Mesodermal cell (in vitro differentiated cells): ENCODE measurements around the gene JUN.

Source experiments
- H3K27ac ChIP-seq: 2 replicates; pipeline ENCODE4 v1.7.0; 2013; ENCODE audit warnings: mild to moderate bottlenecking, low read depth, low read length, moderate library complexity; ENCODE audit not compliant: severe bottlenecking
- H3K36me3 ChIP-seq: 2 replicates; pipeline ENCODE4 v1.7.1; 2013; ENCODE audit warnings: mild to moderate bottlenecking, low read length, moderate library complexity; ENCODE audit not compliant: control insufficient read depth, insufficient read depth
- H3K4me1 ChIP-seq: one replicate; pipeline ENCODE4 v1.7.1; 2013; ENCODE audit warnings: mild to moderate bottlenecking, low read length; ENCODE audit not compliant: insufficient read depth, control insufficient read depth, poor library complexity, severe bottlenecking
- H3K4me3 ChIP-seq: 2 replicates; pipeline ENCODE4 v1.7.0; 2013; ENCODE audit warnings: low read length, control low read depth, mild to moderate bottlenecking; ENCODE audit not compliant: insufficient read depth, poor library complexity, severe bottlenecking; ENCODE audit errors: extremely low read depth
- H3K9me3 ChIP-seq: 2 replicates; pipeline ENCODE4 v1.7.1; 2013; ENCODE audit warnings: mild to moderate bottlenecking, low read length, moderate library complexity; ENCODE audit not compliant: control insufficient read depth
- WGBS, 2 experiments: methylation state at CpG; one replicate each; pipeline ENCODE4 v1.1.5; 2013; ENCODE audit warnings: missing lambda C conversion rate in 2 of 2; ENCODE audit not compliant: insufficient coverage in 2 of 2; 5-methylcytosine and 5-hydroxymethylcytosine counted together

The JUN gene

DNA sequence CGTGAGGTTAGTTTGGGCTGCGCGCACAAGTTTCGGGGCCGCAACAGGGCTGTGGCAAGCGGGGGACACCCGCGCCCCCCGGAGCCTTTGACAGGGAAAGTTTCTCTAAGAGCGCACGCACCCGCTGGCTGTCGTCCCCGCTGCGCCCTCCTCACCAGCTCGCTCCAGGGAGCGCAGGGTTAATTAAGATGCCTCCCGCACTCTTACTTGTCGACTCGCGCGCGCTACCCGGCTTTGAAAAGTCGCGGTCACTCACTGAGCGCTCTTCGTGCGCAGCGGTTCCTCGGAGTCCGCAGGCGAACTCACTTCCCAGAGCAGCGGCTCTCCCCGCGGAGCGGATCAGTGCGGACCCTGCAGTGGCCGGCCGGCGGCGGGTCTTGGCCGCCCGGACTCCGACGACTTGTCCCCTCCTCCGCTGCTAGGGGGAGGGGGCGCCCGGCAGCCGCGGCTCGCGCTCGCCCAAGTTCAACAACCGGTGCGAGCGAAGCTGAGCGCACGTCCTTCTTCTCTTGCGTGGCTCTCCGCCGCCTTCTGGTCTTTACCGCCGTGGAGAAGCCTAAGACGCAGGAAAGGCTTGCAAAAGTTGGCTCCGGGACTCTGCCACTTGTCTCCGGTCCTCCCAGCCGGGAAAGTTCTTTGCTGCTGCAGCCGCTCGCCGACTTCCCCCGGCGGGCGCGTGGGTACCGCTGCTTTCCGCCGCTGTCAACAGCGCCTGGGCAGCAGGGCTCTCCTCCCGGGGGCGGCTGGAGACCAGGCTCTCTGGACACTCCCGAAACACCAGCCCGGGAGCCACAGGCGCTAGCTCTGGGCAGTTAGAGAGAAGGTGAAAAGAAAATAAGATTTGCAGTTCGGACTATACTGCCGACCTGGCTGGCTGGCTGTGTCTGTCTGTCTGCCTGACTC lies 506 bp downstream of the JUN start:
- Histone ChIP-seq H3K4me3 (peak overlapping the region; percentile 86), H3K36me3 (peaks cover 16% of the 10 kb centered on the region), H3K9me3 (peaks cover 6% of the 10 kb centered on the region), H3K4me1 (peaks cover 4% of the 10 kb centered on the region), H3K27ac (peak overlapping the region; percentile 97)
- 0% methylated on average over 65 to 80 of the region's 86 CpGs for WGBS, 2 experiments

GRCh38 chr1:58782178-58783089 lies 1.4 kb downstream of the JUN start:
- 0 to 1% methylated on average over 73 to 77 of the region's 82 CpGs for WGBS, 2 experiments
- H3K9me3 ChIP-seq = no peaks in the 10 kb centered on the region
- peaks cover 4% of the 10 kb centered on the region for H3K4me1 ChIP-seq
- H3K36me3 ChIP-seq = peaks cover 16% of the 10 kb centered on the region
- H3K27ac ChIP-seq = peak overlapping the region; percentile 97
- H3K4me3 ChIP-seq = peak overlapping the region; percentile 86

GRCh38 chr1:58781541-58782177 lies 2.2 kb downstream of the JUN start:
- H3K9me3 ChIP-seq = no peaks in the 10 kb centered on the region
- no peak overlapping the region for H3K27ac ChIP-seq
- peaks cover 16% of the 10 kb centered on the region for H3K36me3 ChIP-seq
- WGBS, 2 experiments = 1 to 5% methylated on average over 27 to 30 of the region's 32 CpGs
- H3K4me3 ChIP-seq = peak overlapping the region; percentile 86
- peaks cover 4% of the 10 kb centered on the region for H3K4me1 ChIP-seq

- no CpG with 5 or more reads among the region's 2 CpGs for WGBS, 2 experiments
- no peak overlapping the region for H3K27ac ChIP-seq
- H3K36me3 ChIP-seq = peaks cover 16% of the 10 kb centered on the region
- peaks cover 4% of the 10 kb centered on the region for H3K4me1 ChIP-seq
- peak overlapping the region; percentile 86 for H3K4me3 ChIP-seq
- H3K9me3 ChIP-seq = no peaks in the 10 kb centered on the region
Observed at GRCh38 chr1:58780836-58781452, 2.9 kb downstream of the JUN start.

DNA sequence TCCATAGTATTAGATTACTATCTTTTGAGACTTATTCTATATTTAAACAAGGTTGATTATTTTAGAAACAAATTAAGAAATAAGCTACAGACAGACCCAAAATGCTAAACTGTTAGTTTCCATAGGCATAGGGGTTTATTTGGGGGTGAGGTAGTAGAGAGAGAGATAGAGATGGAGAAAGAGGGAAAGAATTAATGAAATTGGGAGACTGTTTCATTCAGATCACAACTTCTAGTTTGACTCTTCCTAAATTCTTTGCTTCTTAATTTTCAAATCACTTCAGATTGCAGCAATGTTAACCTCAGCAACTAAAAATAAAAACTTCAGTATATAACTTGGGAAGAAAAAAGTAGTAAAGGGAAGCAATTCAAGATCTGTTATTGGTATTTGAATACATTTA lies 3.4 kb downstream of the JUN start:
- Histone ChIP-seq H3K9me3 (no peaks in the 10 kb centered on the region), H3K4me1 (peaks cover 2% of the 10 kb centered on the region), H3K4me3 (peak overlapping the region; percentile 86), H3K36me3 (peaks cover 16% of the 10 kb centered on the region), H3K27ac (no peak overlapping the region)

- peak overlapping the region; percentile 86 for H3K4me3 ChIP-seq
- WGBS, 2 experiments = 92% methylated on average over 2 of the region's 4 CpGs; no CpG with 5 or more reads in 1 of the 2 experiments
Observed at GRCh38 chr1:58779801-58780382, 4.0 kb downstream of the JUN start.

DNA sequence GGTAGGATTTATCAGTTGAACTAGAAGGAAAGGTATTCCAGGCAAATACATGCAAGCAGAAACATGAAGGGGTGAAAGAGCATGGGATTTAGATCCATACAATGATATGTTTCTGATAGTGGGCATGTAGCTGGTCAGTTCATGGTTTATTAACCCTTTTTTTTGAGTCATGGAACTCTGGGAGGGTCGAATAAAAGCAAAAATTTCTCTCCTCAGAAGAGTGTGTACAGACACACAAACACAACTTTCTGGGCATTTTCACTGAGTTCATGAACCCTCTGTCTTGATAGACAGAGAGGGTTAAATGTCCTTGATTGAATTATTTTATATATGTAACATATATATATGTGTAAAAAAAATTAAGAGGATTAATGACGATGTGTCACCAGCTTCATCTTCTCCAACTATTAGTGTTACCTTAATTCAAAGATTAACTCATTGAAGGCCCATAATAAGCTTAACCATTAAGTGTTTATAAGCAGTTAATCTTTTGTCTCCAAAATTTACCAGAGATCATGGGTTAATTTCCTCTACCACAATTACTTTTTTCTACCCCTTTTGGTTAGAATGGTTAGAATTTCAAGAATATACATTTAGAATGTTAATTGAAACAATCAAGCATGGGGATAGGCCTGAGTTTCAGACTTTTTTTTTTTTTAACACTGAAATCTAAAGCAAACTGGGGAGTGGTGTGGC lies 4.6 kb downstream of the JUN start:
- no peaks in the 10 kb centered on the region for H3K4me1 ChIP-seq
- H3K9me3 ChIP-seq = no peaks in the 10 kb centered on the region
- no peak overlapping the region for H3K27ac ChIP-seq
- no peak overlapping the region for H3K4me3 ChIP-seq
- peaks cover 16% of the 10 kb centered on the region for H3K36me3 ChIP-seq
- WGBS, 2 experiments = no CpG with 5 or more reads among the region's 2 CpGs

More at GRCh38 chr1:58779801-58780382, 4.0 kb downstream of the JUN start:
- Histone ChIP-seq H3K27ac (no peak overlapping the region), H3K9me3 (no peaks in the 10 kb centered on the region), H3K4me1 (no peaks in the 10 kb centered on the region), H3K36me3 (peaks cover 16% of the 10 kb centered on the region)

GRCh38 chr1:58778385-58779000 lies 5.4 kb downstream of the JUN start:
- no peak overlapping the region for H3K4me3 ChIP-seq
- H3K9me3 ChIP-seq = no peaks in the 10 kb centered on the region
- H3K4me1 ChIP-seq = peaks cover 5% of the 10 kb centered on the region
- WGBS, 2 experiments = 80 to 100% methylated on average over 1 of the region's 3 CpGs
- H3K36me3 ChIP-seq = peaks cover 16% of the 10 kb centered on the region
- H3K27ac ChIP-seq = no peak overlapping the region

DNA sequence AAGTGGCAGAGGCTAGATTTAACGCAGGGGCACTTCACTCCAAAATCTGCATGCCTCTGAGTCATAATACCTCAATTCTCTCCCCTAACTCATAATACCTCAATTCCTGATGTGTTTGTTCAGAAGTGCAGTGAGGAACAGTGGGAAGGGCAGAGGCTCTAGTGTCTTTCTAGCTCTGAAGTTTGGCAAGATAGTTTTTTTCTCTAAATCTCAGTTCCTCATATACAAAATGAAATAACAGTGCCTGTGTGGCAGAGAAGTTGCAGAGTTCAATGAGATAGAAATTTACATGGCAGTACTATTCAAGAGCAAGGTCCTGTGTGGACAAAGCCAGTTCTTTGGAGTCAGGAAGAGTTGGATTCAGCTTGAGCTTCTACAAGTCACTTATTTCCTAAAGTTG lies 9.8 kb downstream of the JUN start:
- H3K27ac ChIP-seq = no peak overlapping the region
- H3K9me3 ChIP-seq = no peaks in the 10 kb centered on the region
- no CpG with 5 or more reads among the region's 1 CpG for WGBS, 2 experiments
- no peak overlapping the region for H3K4me3 ChIP-seq
- H3K4me1 ChIP-seq = peaks cover 11% of the 10 kb centered on the region
- H3K36me3 ChIP-seq = no peaks in the 10 kb centered on the region
